HCT116 (cell line): Measurements from ENCODE around the gene PLCB3. TPM values are rescaled to one million over a fixed set of nuclear protein-coding genes. Genes with fewer than 3 reads are reported as not detected.

Experiments used
- ATAC-seq: fragments of 200-7000 bp; cut with Tn5 transposase; 2 replicates; pipeline ENCODE4 v1.9.1; 2020; ENCODE audit warnings: mild to moderate bottlenecking, moderate library complexity
- BruUV-seq: library from RNA; stranded (reverse); fragments of 400-500 nt; replicated peaks from 2 replicates; lab custom pipeline; 2021; lab: Mats Ljungman, UMichigan
- CTCF ChIA-PET: fragments of 300-600 bp; sonication (Branson Sonifier 250); formaldehyde crosslinking; loops from one replicate; lab custom pipeline; 2021; ENCODE audit warnings: antibody characterized with exemption; lab: Charles Lee
- POLR2A ChIA-PET: fragments of 300-600, 350-600 bp; sonication (Branson Sonifier 250); formaldehyde crosslinking; loops from one replicate; lab custom pipeline; 2021; ENCODE audit warnings: antibody characterized with exemption; lab: Charles Lee
- RAD21 ChIA-PET, 2 experiments: fragments of 300-600 bp; sonication (Branson Sonifier 250); formaldehyde crosslinking; loops; one replicate each; lab custom pipeline; 2023; ENCODE audit warnings: low total read pairs in 2 of 2; ENCODE audit not compliant: uncharacterized antibody in 2 of 2, unreplicated experiment in 2 of 2, low non-redundant PET in 1 of 2; lab: Charles Lee
- DNase-seq: peaks from one replicate; pipeline ENCODE4 v3.0.0-alpha.2; 2010; ENCODE audit warnings: low read depth, low spot score
- H2AFZ ChIP-seq: fragments of 200-600 bp; shearing (Covaris generic), sonication (generic); 2 replicates; pipeline ENCODE4 v1.6.1; 2017; ENCODE audit warnings: low read depth, mixed run types, mixed read lengths, antibody characterized with exemption, low read length; ENCODE audit not compliant: poor library complexity, severe bottlenecking
- H3K27ac ChIP-seq: 2 replicates; pipeline ENCODE4 v1.5.1; 2012; ENCODE audit warnings: low read depth, low read length
- H3K27me3 ChIP-seq: fragments of 200-600 bp; sonication (generic); 2 replicates; pipeline ENCODE4 v1.6.1; 2016; ENCODE audit warnings: mixed run types, low read length, mixed read lengths; ENCODE audit not compliant: insufficient read depth
- H3K36me3 ChIP-seq, 2 experiments: fragments of 200-500 bp in 1 of 2; fragments of 200-600 bp in 1 of 2; sonication (Bioruptor generic) in 1 of 2; sonication (generic) in 1 of 2; 2 replicates each; pipeline versions ENCODE4 v1.5.1 to v1.6.1; 2014 to 2016; ENCODE audit warnings: low read length in 2 of 2, inconsistent platforms in 1 of 2, mixed read lengths in 1 of 2, mixed run types in 1 of 2; ENCODE audit not compliant: insufficient read depth in 2 of 2, control insufficient read depth in 1 of 2
- H3K4me1 ChIP-seq, 2 experiments: fragments of 200-600 bp in 1 of 2; sonication (generic) in 1 of 2; 2 replicates each; pipeline versions ENCODE4 v1.5.1 to v1.6.1; 2012 to 2017; ENCODE audit warnings: low read length in 2 of 2, inconsistent platforms in 1 of 2, mild to moderate bottlenecking in 1 of 2, mixed read lengths in 1 of 2, mixed run types in 1 of 2, moderate library complexity in 1 of 2; ENCODE audit not compliant: insufficient read depth in 2 of 2, control insufficient read depth in 1 of 2
- H3K4me2 ChIP-seq: fragments of 200-600 bp; sonication (generic); 2 replicates; pipeline ENCODE4 v1.6.1; 2017; ENCODE audit warnings: mixed run types, low read length, mixed read lengths
- H3K4me3 ChIP-seq, 2 experiments: fragments of 200-600 bp in 1 of 2; sonication (generic) in 1 of 2; replicated peaks in 1 of 2; 2 replicates each; pipeline ENCODE4 v1.5.1; 2011 to 2016; ENCODE audit warnings: low read length in 2 of 2, control low read depth in 1 of 2, low read depth in 1 of 2, mild to moderate bottlenecking in 1 of 2, mixed read lengths in 1 of 2, mixed run types in 1 of 2
- H3K79me2 ChIP-seq: fragments of 200-600 bp; sonication (generic); 2 replicates; pipeline ENCODE4 v1.6.1; 2017; ENCODE audit warnings: mild to moderate bottlenecking, mixed run types, low read length, moderate library complexity, mixed read lengths; ENCODE audit not compliant: insufficient read depth
- H3K9ac ChIP-seq: fragments of 200-600 bp; sonication (generic); 2 replicates; pipeline ENCODE4 v1.6.1; 2016; ENCODE audit warnings: low read length, mixed read lengths
- H3K9me2 ChIP-seq: fragments of 200-600 bp; sonication (generic), shearing (Covaris generic); 2 replicates; pipeline ENCODE4 v1.6.1; 2017; ENCODE audit warnings: mixed run types, mild to moderate bottlenecking, moderate library complexity; ENCODE audit not compliant: insufficient read depth
- H3K9me3 ChIP-seq, 2 experiments: fragments of 200-500 bp in 1 of 2; fragments of 200-600 bp in 1 of 2; sonication (Bioruptor generic) in 1 of 2; sonication (generic) in 1 of 2; 2 replicates each; pipeline ENCODE4 v1.6.1; 2014 to 2017; ENCODE audit warnings: low read length in 2 of 2, mixed read lengths in 2 of 2, inconsistent platforms in 1 of 2, low read depth in 1 of 2, mild to moderate bottlenecking in 1 of 2, mixed run types in 1 of 2, moderate library complexity in 1 of 2; ENCODE audit not compliant: control insufficient read depth in 1 of 2, insufficient read depth in 1 of 2
- H4K20me1 ChIP-seq: fragments of 200-600 bp; sonication (generic), shearing (Covaris generic); 2 replicates; pipeline ENCODE4 v1.6.1; 2017; ENCODE audit warnings: mixed run types, mild to moderate bottlenecking, moderate library complexity; ENCODE audit not compliant: insufficient read depth
- CBX3 ChIP-seq: IDR thresholded peaks from 2 replicates; pipeline ENCODE4 v1.6.1; 2012; ENCODE audit warnings: low read depth
- CEBPB ChIP-seq: IDR thresholded peaks from 2 replicates; pipeline ENCODE4 v1.6.1; 2012; ENCODE audit warnings: low read depth
- EZH2phosphoT487 ChIP-seq: fragments of 200-600 bp; IDR thresholded peaks from 2 replicates; pipeline ENCODE4 v1.6.1; 2018; ENCODE audit warnings: antibody characterized with exemption, borderline replicate concordance
- JUND ChIP-seq: IDR thresholded peaks from 2 replicates; pipeline ENCODE4 v1.6.1; 2012
- POLR2A ChIP-seq: IDR thresholded peaks from 2 replicates; pipeline ENCODE4 v1.7.0; 2011; ENCODE audit warnings: borderline replicate concordance; ENCODE audit not compliant: insufficient read depth, insufficient read length; ENCODE audit errors: extremely low read depth
- RAD21 ChIP-seq: IDR thresholded peaks from 2 replicates; pipeline ENCODE4 v1.6.1; 2012; ENCODE audit warnings: low read depth, mild to moderate bottlenecking
- SIN3A ChIP-seq: IDR thresholded peaks from 2 replicates; pipeline ENCODE4 v1.6.1; 2012; ENCODE audit warnings: low read depth
- SP1 ChIP-seq: IDR thresholded peaks from 2 replicates; pipeline ENCODE4 v1.6.1; 2012; ENCODE audit warnings: low read depth
- SRF ChIP-seq: IDR thresholded peaks from 2 replicates; pipeline ENCODE4 v1.6.1; 2012; ENCODE audit warnings: low read depth
- ZFX ChIP-seq: fragments of 450-650 bp; IDR thresholded peaks from 2 replicates; pipeline ENCODE4 v1.6.1; 2017
- intact Hi-C: fragments of 100-400 bp; cut with micrococcal nuclease; formaldehyde crosslinking; loops from 2 replicates; pipeline ENCODE4 v1.10.0; 2022
- total RNA-seq: library from RNA; stranded (reverse); gene quantifications from one replicate; pipeline ENCODE4 v1.2.1, GENCODE V29; 2021; ENCODE audit not compliant: unreplicated experiment
- TF ChIP-seq, protein P1 (sequence below): IDR thresholded peaks from 2 replicates; pipeline ENCODE4 v1.6.1; 2012; ENCODE audit warnings: low read depth

The PLCB3 gene
- total RNA-seq, 1 experiment from 2014 or later = 106 TPM

DNA sequence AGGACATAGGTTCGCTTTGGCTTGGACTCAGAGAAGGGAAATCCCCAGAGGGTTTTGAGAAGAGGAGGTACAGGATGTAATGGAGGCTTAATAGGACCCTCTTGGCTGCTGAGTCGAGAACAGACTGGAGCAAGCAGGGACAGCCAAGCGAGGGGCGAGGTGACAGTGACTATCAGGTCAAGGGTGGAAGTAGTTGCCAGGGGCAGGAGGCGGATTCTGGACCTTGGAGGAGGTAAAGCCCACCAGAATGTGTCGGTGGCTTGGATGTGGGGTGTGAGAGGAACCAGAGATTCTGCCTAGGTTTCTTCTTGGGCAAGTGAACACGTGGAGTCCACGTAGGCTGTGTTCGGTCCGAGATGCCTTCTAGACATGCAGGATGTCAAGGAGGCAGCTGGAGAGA lies 61.6 kb downstream of the PLCB3 start:
- ATAC-seq (no peak), DNase-seq (no peak)
- POLR2A ChIA-PET = interaction anchor here (0.9 to 2.0 kb wide), 3 partner anchors 12 to 43 kb away, joined by 3 to 6 read pairs (median 3); no protein-coding TSS in a partner anchor
- Histone ChIP-seq H3K36me3 (peaks cover 0 to 25% of the 10 kb centered on the region in 2 experiments; a peak in 2 of 4 replicates), H3K27me3 (no peaks in the 10 kb centered on the region), H3K9me2 (no peaks in the 10 kb centered on the region), H3K4me1 (peaks cover 5 to 26% of the 10 kb centered on the region in 2 experiments; a peak in 2 of 4 replicates), H2AFZ (no peak overlapping the region), H3K9ac (no peak overlapping the region), H3K4me3 (no peak overlapping the region), H3K79me2 (peaks cover 35% of the 10 kb centered on the region), H4K20me1 (no peaks in the 10 kb centered on the region), H3K4me2 (no peak overlapping the region), H3K9me3 (no peaks in the 10 kb centered on the region), H3K27ac (no peak overlapping the region; the same call in 1 of the 2 replicates)
- intact Hi-C loops = no loop called here
- RAD21 ChIA-PET = no interaction called here
- no TSS peak for BruUV-seq
- TF ChIP-seq EZH2phosphoT487 (no peak), CBX3 (no peak), CEBPB (no peak), SIN3A (no peak), SP1 (no peak), POLR2A (no peak)
- CTCF ChIA-PET = interaction anchor here (2.4 kb wide), 1 partner anchor 19 kb away, joined by 8 read pairs; no protein-coding TSS in a partner anchor

DNA sequence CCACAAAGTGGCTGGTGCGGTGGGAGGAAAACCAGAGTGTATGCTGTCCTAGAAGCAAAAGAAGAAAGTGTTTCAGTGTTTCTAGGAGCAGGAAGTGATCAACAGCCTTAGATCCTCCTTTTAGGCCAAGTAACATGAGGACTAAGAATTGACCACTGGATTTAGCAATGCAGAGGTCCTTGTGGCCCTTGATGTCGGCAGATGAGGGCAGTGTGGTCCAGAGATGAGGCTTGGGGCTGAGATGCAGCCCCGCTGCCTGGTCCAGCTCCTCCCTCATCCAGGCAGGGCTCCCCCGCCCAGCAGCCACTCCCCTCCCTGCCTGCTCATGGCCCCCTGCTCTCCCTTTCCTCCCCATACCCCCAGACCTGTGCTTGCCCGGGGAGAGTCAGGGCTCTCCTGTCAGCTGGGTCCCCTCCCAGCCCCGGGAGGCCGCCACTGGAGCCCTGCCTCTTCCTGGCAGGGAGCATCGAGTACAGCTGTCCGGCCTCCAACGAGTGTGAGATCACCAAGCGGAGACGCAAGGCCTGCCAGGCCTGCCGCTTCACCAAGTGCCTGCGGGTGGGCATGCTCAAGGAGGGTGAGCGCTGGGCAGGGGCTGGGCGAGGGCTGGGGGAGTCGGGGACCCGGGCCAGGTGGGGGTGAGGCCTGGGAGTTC lies 62.3 kb downstream of the PLCB3 start:
- POLR2A ChIA-PET = interaction anchor here (0.9 to 2.0 kb wide), 4 partner anchors 11 to 44 kb away, joined by 3 to 6 read pairs (median 4); no protein-coding TSS in a partner anchor
- Histone ChIP-seq H3K27me3 (no peaks in the 10 kb centered on the region), H3K9ac (peak overlapping the region; percentile 3; the same call in 1 of the 2 replicates), H3K9me2 (no peaks in the 10 kb centered on the region), H3K4me1 (peaks cover 5 to 26% of the 10 kb centered on the region in 2 experiments; a peak in 2 of 4 replicates), H4K20me1 (no peaks in the 10 kb centered on the region), H3K27ac (peak overlapping the region; percentile 18; the same call in 1 of the 2 replicates), H2AFZ (no peak overlapping the region), H3K79me2 (peaks cover 38% of the 10 kb centered on the region), H3K9me3 (no peaks in the 10 kb centered on the region), H3K4me3 (no peak overlapping the region), H3K4me2 (no peak overlapping the region), H3K36me3 (peaks cover 0 to 23% of the 10 kb centered on the region in 2 experiments; a peak in 2 of 4 replicates)
- CTCF ChIA-PET = interaction anchor here (1.3 to 2.4 kb wide), 3 partner anchors 10 to 43 kb away, joined by 4 to 8 read pairs (median 5); no protein-coding TSS in a partner anchor
- TF ChIP-seq CBX3 (no peak), EZH2phosphoT487 (no peak), JUND (no peak), ZFX (no peak), RAD21 (no peak), POLR2A (no peak), SRF (no peak)
- TF ChIP-seq, protein P1, sequence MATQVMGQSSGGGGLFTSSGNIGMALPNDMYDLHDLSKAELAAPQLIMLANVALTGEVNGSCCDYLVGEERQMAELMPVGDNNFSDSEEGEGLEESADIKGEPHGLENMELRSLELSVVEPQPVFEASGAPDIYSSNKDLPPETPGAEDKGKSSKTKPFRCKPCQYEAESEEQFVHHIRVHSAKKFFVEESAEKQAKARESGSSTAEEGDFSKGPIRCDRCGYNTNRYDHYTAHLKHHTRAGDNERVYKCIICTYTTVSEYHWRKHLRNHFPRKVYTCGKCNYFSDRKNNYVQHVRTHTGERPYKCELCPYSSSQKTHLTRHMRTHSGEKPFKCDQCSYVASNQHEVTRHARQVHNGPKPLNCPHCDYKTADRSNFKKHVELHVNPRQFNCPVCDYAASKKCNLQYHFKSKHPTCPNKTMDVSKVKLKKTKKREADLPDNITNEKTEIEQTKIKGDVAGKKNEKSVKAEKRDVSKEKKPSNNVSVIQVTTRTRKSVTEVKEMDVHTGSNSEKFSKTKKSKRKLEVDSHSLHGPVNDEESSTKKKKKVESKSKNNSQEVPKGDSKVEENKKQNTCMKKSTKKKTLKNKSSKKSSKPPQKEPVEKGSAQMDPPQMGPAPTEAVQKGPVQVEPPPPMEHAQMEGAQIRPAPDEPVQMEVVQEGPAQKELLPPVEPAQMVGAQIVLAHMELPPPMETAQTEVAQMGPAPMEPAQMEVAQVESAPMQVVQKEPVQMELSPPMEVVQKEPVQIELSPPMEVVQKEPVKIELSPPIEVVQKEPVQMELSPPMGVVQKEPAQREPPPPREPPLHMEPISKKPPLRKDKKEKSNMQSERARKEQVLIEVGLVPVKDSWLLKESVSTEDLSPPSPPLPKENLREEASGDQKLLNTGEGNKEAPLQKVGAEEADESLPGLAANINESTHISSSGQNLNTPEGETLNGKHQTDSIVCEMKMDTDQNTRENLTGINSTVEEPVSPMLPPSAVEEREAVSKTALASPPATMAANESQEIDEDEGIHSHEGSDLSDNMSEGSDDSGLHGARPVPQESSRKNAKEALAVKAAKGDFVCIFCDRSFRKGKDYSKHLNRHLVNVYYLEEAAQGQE = no peak
- ATAC-seq (no peak), DNase-seq (no peak)
- RAD21 ChIA-PET = no interaction called here
- intact Hi-C loops = no loop called here
- no TSS peak for BruUV-seq
